GM18499 (cell line): ENCODE measurements around the gene TTC17.
"Not testable (repeated sequence)": the region's sequence is repeated elsewhere in the genome, so short reads cannot be mapped to it uniquely, and the experiment has no call there.

Experiments
- ATAC-seq: cut with Tn5 transposase; IDR thresholded peaks from one replicate; pipeline ENCODE4 v1.9.1; 2021; ENCODE audit warnings: moderate number of reproducible peaks; ENCODE audit not compliant: insufficient read depth, unreplicated experiment

TTC17 gene

GRCh38 chr11:43382614-43383013 lies 23.9 kb downstream of the TTC17 start:
- ATAC-seq, result no peak

DNA sequence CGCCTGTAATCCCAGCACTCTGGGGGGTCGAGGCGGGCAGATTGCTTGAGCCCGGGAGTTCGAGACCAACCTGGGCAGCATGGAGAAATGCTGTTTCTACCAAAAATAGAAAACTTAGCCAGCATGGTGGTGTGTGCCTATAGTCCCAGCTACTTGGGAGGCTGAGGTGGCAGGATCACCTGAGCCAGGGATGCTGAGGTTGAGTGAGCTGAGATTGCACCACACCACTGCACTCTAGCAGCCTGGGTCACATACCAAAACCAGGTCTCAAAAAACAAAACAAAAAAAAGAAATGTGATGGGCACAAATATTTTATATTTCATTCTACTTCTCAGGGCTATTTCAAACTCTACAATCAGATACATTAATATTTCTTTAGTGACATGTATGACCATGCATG lies 25.7 kb downstream of the TTC17 start:
- no peak for ATAC-seq

- no peak for ATAC-seq
Measured at GRCh38 chr11:43392713-43393112, 34.0 kb downstream of the TTC17 start.

DNA sequence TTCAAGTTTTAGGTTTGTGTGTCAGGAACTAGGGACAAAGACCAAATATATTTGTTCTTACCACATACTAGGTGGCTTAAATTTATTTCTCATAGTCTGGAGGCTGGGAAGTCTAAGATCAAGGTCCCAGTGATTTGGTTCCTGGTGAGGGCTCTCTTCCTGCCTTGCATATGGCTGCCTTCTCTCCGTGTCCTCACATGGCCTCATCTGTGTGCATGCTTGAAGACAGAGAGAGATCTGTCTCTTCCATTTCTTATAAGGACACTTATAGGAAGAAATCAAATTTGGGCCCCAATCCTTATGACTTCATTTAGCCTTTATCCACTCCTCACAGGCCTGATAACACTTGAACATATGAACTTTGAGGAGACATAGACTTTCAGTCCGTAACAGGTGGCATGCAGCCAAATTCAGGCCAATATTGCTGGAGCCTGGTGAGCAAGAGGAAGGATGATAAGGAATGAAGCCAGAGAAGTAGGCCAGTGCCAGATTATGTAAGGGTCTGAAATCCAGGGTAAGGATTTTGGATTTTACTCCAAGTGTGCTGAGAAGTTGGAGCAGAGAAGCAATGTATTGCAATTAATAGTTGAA lies 35.1 kb downstream of the TTC17 start:
- ATAC-seq, result no peak

- no peak for ATAC-seq
Measured at GRCh38 chr11:43396617-43397016, 37.9 kb downstream of the TTC17 start.

DNA sequence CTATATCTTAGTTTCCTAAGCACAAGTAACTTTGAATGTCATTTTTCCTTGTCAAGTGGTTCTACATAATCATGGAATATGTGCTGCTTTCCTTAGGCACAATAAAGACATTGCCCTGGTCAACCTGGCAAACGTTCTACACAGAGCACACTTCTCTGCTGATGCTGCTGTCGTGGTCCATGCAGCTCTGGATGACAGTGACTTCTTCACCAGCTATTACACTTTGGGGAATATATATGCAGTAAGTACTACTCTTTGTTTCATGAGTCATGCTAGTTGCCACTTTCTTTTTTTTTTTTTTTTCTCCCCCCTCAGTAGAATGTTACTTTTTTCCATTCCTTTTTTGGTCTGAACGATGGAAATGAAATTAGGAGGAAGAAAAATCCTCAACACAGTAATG lies 38.5 kb downstream of the TTC17 start:
- no peak for ATAC-seq

GRCh38 chr11:43399983-43400630 lies 41.4 kb downstream of the TTC17 start:
- ATAC-seq, result no peak

GRCh38 chr11:43401252-43401651 lies 42.5 kb downstream of the TTC17 start:
- no peak for ATAC-seq

DNA sequence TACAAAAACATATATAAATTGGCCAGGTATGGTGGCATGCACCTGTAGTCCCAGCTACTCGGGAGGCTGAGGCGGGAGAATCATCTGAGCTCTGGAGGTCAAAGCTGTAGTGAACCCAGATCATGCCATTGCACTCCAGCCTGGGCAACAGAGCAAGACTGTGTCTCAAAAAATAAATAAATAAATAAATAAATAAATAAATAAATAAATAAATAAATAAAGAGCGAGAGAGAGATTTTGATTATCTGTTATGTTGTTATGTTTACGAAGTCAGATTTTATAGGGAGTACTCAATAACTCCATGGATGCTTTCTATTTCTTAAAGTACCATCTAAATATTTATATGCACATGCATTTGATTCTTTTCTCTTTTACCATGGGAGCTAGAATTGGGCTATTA lies 43.1 kb downstream of the TTC17 start:
- not testable (repeated sequence) for ATAC-seq

GRCh38 chr11:43403357-43404231 lies 44.9 kb downstream of the TTC17 start:
- ATAC-seq, result no peak

DNA sequence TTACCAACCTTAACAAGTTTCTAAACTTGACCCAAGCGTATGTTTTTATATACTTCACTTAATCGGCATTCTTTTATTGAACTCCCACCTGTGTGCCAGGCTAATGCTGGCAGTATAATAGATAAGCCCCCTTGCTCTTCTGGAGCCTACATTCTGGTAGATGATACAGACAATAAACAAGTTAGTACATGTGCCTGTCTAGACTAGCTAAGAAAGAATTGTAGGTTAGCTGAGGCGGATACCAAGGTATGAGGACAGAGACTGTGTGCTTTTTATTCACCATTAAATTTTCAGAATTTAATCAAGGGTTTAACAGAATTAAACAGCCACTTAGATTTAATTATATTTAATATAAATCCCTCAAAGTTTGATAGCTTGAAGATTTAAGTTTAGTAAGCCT lies 45.7 kb downstream of the TTC17 start:
- no peak for ATAC-seq

DNA sequence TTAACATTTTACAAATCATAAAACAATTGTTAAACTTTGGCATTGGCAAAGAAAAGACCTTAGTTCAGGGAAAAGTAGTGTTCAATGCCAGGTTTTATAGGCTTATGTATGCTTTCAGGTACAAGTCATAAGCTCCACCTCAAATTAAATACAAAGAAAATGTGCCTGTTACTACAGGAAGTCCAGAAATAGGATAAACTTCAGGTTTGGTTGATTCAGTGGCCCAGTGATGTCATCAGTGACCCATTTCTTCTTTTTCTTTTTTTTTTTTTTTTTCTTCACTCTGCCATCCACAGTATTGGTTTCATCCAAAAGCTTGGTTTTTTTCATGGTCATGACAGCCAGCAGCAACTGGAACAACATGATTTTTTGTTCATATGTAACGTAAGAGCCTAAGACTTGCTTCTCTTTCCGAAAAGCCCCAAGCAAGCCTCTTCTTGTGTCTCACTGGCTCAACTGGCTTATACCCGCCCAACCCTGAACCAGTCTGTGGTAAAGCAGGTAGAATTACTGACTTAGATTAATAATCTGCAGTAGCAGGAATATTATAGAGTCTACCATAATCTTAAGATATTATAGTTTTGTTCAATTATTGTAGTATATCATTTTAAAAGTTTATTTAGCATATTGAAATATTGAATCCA lies 46.2 kb downstream of the TTC17 start:
- no peak for ATAC-seq

- no peak for ATAC-seq
Measured at GRCh38 chr11:43408277-43408676, 49.6 kb downstream of the TTC17 start.

- ATAC-seq, result no peak
Measured at GRCh38 chr11:43410394-43410793, 51.7 kb downstream of the TTC17 start.

DNA sequence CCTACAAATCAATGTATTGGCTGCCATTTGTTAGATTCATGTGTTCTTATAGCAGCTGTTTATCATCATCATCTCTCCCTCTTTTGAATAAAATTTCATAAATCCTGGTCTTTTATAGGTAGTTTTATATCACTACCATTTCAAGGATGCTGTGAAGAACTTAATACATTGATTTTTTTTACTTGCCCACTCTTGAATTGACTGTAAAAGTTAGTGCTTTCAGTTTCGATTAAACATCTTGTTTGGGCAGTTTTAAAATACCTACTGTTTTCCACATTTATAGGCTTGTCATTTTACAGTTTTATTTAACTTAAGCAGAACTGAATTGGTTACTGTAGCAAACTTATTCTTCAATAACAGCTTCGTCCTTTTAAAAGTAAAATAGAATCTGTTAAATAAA lies 59.5 kb downstream of the TTC17 start:
- no peak for ATAC-seq

- ATAC-seq, result no peak
Measured at GRCh38 chr11:43419460-43419859, 60.7 kb downstream of the TTC17 start.

- ATAC-seq, result no peak
Measured at GRCh38 chr11:43427971-43428370, 69.3 kb downstream of the TTC17 start.

DNA sequence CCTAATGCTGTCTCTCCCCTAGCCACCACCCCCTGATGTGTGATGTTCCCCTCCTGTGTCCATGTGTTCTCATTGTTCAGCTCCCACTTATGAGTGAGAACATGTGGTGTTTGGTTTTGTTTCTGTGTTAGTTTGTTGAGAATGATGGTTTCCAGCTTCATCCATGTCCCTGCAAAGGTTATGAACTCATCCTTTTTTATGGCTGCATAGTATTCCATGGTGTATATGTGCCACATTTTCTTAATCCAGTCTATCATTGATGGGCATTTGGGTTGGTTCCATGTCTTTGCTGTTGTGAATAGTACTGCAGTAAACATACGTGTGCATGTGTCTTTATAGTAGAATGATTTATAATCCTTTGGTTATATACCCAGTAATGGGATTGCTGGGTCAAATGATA lies 72.2 kb downstream of the TTC17 start:
- not testable (repeated sequence) for ATAC-seq

DNA sequence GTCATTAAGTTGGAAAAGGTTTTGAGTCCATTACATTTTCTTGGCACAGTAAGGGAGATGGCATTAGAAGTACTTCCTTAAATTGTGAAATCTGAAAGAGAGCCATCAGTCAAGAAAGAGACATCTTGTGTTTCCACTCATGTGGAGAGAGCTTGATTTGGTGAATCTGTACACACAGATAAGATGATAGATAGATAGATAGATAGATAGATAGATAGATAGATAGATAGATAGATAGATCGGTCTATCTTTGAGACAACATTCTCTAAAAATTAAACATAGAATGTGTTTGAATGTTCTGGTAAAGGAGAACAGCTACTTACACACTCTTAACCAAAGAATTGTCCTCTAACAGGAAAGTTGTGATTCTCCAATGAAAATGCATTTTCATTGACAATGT lies 76.2 kb downstream of the TTC17 start:
- ATAC-seq, result no peak

- no peak for ATAC-seq
Measured at GRCh38 chr11:43440486-43440885, 81.8 kb downstream of the TTC17 start.

DNA sequence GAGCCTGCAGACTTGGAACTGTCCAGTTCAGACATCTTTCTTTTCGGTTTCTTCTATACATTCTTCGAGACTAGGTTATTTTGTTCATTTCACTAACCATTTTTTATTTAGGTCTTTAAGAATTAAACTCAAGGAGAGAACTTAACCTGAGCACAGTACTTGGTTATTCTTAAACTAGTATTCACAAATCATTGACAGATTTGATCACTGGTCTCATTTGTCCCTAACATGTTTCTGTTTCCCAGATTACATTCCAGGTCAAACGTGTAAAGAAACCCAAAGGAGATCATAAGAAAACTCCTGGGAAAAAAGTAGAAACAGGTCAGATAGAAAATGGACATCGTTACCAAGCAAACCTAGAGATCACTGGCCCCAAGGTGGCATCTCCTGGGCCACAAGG lies 85.1 kb downstream of the TTC17 start:
- no peak for ATAC-seq
